Left colon (tissue), 2 donors: Measurements from ENCODE around the gene KRT23. TPM values are rescaled to one million over a fixed set of nuclear protein-coding genes. Genes with fewer than 3 reads are reported as not detected.
"Not testable (repeated sequence)": the region's sequence is repeated elsewhere in the genome, so short reads cannot be mapped to it uniquely, and the experiment has no call there.

Experiments used
- ATAC-seq: fragments of 200-7000 bp; cut with Tn5 transposase; one replicate; pipeline ENCODE4 v1.9.1; 2020; ENCODE audit warnings: mild to moderate bottlenecking, moderate library complexity
- DNase-seq, 2 donors: peaks; one replicate each; pipeline ENCODE4 v3.0.0-alpha.2; 2020
- intact Hi-C, 2 donors: fragments of 100-400 bp; cut with DNase I in 1 of 2; cut with micrococcal nuclease in 1 of 2; formaldehyde crosslinking; loops; one replicate each; pipeline versions ENCODE4 v1.11.2 to v1.14.0; 2022; cut with DNase I, micrococcal nuclease
- total RNA-seq, 2 donors: library from RNA; stranded (reverse); fragmentation: NEBNext Ultra II Directional; extraction: Animal tissue kit (Norgen Biotek cat#: 25700); gene quantifications; one replicate each; pipeline ENCODE4 v1.2.1, GENCODE V29; 2021
- donor health status: DM: no; HTN: no; CAD: no.
- donor health status: DM: yes; HTN: yes; CAD: no.

The KRT23 gene
- total RNA-seq, 2 donors from 2014 or later = 0.28 TPM; not detected in 1

- intact Hi-C loops = no loop called here
- DNase-seq = no peak
- no peak for ATAC-seq
These were observed 15.2 kb upstream of the KRT23 start for GRCh38 chr17:40952661-40953060.

- ATAC-seq (no peak), DNase-seq (no peak)
- intact Hi-C loops = no loop called here
These were observed 14.7 kb upstream of the KRT23 start for GRCh38 chr17:40952154-40952553.

- intact Hi-C loops = no loop called here
- DNase-seq (no peak), ATAC-seq (no peak)
These were observed 13.7 kb upstream of the KRT23 start for GRCh38 chr17:40951011-40951622.

GRCh38 chr17:40950176-40950575, 12.7 kb upstream of the KRT23 start:
- DNase-seq (no peak), ATAC-seq (no peak)
- intact Hi-C loops = no loop called here

- DNase-seq (no peak), ATAC-seq (peak; percentile 56)
- intact Hi-C loops = no loop called here
These were observed 12.0 kb upstream of the KRT23 start for GRCh38 chr17:40949418-40949817.

- ATAC-seq (no peak), DNase-seq (no peak)
- intact Hi-C loops = no loop called here
These were observed 10.5 kb upstream of the KRT23 start for GRCh38 chr17:40947929-40948328.

- ATAC-seq (no peak), DNase-seq (no peak)
- intact Hi-C loops = no loop called here
These were observed 8.0 kb upstream of the KRT23 start for GRCh38 chr17:40945414-40945813.

GRCh38 chr17:40944531-40944930, 7.1 kb upstream of the KRT23 start:
- intact Hi-C loops = no loop called here
- ATAC-seq = no peak

GRCh38 chr17:40942553-40942952, 5.1 kb upstream of the KRT23 start:
- no peak for ATAC-seq
- intact Hi-C loops = no loop called here

More at GRCh38 chr17:40944531-40944930, 7.1 kb upstream of the KRT23 start:
- no peak for DNase-seq

GRCh38 chr17:40940266-40940665, 2.8 kb upstream of the KRT23 start:
- intact Hi-C loops = no loop called here
- ATAC-seq (no peak), DNase-seq (no peak)

More at GRCh38 chr17:40942553-40942952, 5.1 kb upstream of the KRT23 start:
- DNase-seq = no peak

- no peak for DNase-seq
- intact Hi-C loops = no loop called here
These were observed 1.5 kb upstream of the KRT23 start for GRCh38 chr17:40938981-40939380.

GRCh38 chr17:40936976-40937375, 470 bp downstream of the KRT23 start:
- DNase-seq = no peak
- ATAC-seq = no peak
- intact Hi-C loops = no loop called here

More at GRCh38 chr17:40938981-40939380, 1.5 kb upstream of the KRT23 start:
- no peak for ATAC-seq

- peak in 1 of 2 donors; percentile 7 for DNase-seq
- intact Hi-C loops = no loop called here
- peak; percentile 80 for ATAC-seq
These were observed 942 bp downstream of the KRT23 start for GRCh38 chr17:40936437-40936971.

GRCh38 chr17:40935624-40936023, 1.8 kb downstream of the KRT23 start:
- ATAC-seq (no peak), DNase-seq (no peak)
- intact Hi-C loops = no loop called here

- ATAC-seq (no peak), DNase-seq (no peak)
- intact Hi-C loops = no loop called here
These were observed 4.8 kb downstream of the KRT23 start for GRCh38 chr17:40932608-40933007.

- ATAC-seq (no peak), DNase-seq (no peak)
- intact Hi-C loops = no loop called here
These were observed 6.1 kb downstream of the KRT23 start for GRCh38 chr17:40931311-40931710.

GRCh38 chr17:40926341-40926740, 11.1 kb downstream of the KRT23 start:
- ATAC-seq (no peak), DNase-seq (no peak)
- intact Hi-C loops = no loop called here

- intact Hi-C loops = no loop called here
- no peak for DNase-seq
- peak; percentile 51 for ATAC-seq
These were observed 15.2 kb downstream of the KRT23 start for GRCh38 chr17:40922239-40922638.

GRCh38 chr17:40921026-40921425, 16.4 kb downstream of the KRT23 start:
- no peak for DNase-seq
- no peak for ATAC-seq
- intact Hi-C loops = no loop called here

GRCh38 chr17:40917116-40917515, 20.3 kb downstream of the KRT23 start:
- intact Hi-C loops = loop anchor here in 1 of 2 donors (10.0 kb wide), 1 partner anchor 728 kb away; no protein-coding TSS in a partner anchor
- DNase-seq, ATAC-seq: not testable (repeated sequence)

- DNase-seq = no peak
- intact Hi-C loops = loop anchor here in 1 of 2 donors (10.0 kb wide), 1 partner anchor 728 kb away; no protein-coding TSS in a partner anchor
- no peak for ATAC-seq
These were observed 21.1 kb downstream of the KRT23 start for GRCh38 chr17:40916366-40916765.
